Heart left ventricle (tissue), 13 donors: Measurements from ENCODE around the gene DOCK4.

ENCODE experiments used
- POLR2A ChIP-seq, 2 donors: fragments of 450-650 bp; IDR thresholded peaks; one replicate each; pipeline ENCODE4 v1.6.1; 2017; ENCODE audit warnings: antibody characterized with exemption in 2 of 2, mild to moderate bottlenecking in 2 of 2, moderate library complexity in 2 of 2
- TF ChIP-seq, protein P1 (sequence below), 12 donors: fragments of 200-600 bp; sonication (generic) in 4 of 12; IDR thresholded peaks; one replicate each; pipeline versions ENCODE4 v1.5.0 to v1.8.0; 2018 to 2022; ENCODE audit warnings: antibody characterized with exemption in 12 of 12, mild to moderate bottlenecking in 5 of 12
- donor health status: ischemic (EF 13 %, LVEDD 7.1; RV severe dilation, severe dysfunction).
- donor health status: DM: no; HTN: yes; CAD: no.
- donor health status: DM: no; HTN: no; CAD: no.
- donor health status: ischemic (EF 25% LVEDD 6.9; RV normal size, moderate dysfunction).
- donor health status: ischemic (EF 25% LVEDD 5.7; RV mildly dilated, moderate dysfunction).
- donor health status: ischemic (EF 35%, LVEDD 5.7; RV mildly dilated, moderate dysfunction).
- donor health status: nonischemic (EF 11% LVEDD 7.7; RV severe dilation, severe dysfunction).
- donor health status: DM: yes; HTN: yes; CAD: no.
- donor health status: PGD.
- donor health status: ischemic (EF 29% LVEDD 5.4; RV normal size, mild dysfunction).
- donor health status: nonischemic (EF 23%, LVEDD 6.1; RV moderate dilation, normal function).

DNA sequence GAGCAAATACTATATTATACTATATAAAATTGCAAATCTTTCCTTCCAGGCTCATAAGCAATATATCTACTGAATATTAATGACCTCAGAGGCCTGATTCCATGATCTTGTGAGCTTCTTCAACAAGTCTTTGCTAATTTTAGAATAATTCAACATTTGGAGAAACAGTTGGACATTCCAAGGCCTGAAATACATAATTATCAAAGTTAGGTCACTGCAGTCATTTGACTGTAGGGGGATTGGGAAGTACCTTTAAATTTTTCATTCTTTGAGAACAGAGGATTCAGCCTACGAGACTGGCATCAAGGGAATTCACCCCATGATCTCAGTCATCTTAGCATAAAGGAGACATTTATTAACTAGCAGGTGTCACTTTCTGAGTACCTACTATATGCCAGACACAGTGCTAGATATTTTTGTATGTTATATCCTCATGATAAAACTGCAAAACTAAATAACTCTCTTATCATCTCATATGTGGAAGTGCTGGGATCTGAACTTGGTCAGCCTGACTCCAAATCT, 85.4 kb downstream of the DOCK4 start:
- TF ChIP-seq, protein P1, sequence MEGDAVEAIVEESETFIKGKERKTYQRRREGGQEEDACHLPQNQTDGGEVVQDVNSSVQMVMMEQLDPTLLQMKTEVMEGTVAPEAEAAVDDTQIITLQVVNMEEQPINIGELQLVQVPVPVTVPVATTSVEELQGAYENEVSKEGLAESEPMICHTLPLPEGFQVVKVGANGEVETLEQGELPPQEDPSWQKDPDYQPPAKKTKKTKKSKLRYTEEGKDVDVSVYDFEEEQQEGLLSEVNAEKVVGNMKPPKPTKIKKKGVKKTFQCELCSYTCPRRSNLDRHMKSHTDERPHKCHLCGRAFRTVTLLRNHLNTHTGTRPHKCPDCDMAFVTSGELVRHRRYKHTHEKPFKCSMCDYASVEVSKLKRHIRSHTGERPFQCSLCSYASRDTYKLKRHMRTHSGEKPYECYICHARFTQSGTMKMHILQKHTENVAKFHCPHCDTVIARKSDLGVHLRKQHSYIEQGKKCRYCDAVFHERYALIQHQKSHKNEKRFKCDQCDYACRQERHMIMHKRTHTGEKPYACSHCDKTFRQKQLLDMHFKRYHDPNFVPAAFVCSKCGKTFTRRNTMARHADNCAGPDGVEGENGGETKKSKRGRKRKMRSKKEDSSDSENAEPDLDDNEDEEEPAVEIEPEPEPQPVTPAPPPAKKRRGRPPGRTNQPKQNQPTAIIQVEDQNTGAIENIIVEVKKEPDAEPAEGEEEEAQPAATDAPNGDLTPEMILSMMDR (IDR thresholded peaks at IDR 0.05), result no peak
- TF ChIP-seq POLR2A (IDR thresholded peaks at IDR 0.05), result no peak
